HL-60 (cell line): ENCODE measurements around the gene RNASE13. TPM values are rescaled to one million over a fixed set of nuclear protein-coding genes. Genes with fewer than 3 reads are reported as not detected.
A peak's percentile ranks its signal among the peaks of the same experiment; 100 is the strongest.
"Not testable (repeated sequence)": the region's sequence is repeated elsewhere in the genome, so short reads cannot be mapped to it uniquely, and the experiment has no call there.

Source experiments
- DNase-seq, 2 experiments: peaks; one replicate each; pipeline ENCODE4 v3.0.0-alpha.2; 2010 to 2020; ENCODE audit warnings: low read depth in 1 of 2, low spot score in 1 of 2
- H3K27ac ChIP-seq: fragments of 250-450 bp; sonication (Bioruptor Pico); replicated peaks from 2 replicates; pipeline ENCODE4 v1.5.1; 2020; ENCODE audit warnings: mild to moderate bottlenecking, moderate library complexity
- H3K27me3 ChIP-seq: fragments of 250-450 bp; sonication (Bioruptor Pico); 2 replicates; pipeline ENCODE4 v1.5.1; 2021; ENCODE audit warnings: mild to moderate bottlenecking, moderate library complexity; ENCODE audit not compliant: insufficient read depth, poor library complexity, severe bottlenecking
- H3K4me3 ChIP-seq: replicated peaks from 2 replicates; pipeline ENCODE4 v1.5.1; 2011; ENCODE audit warnings: mild to moderate bottlenecking, control low read depth, low read length; ENCODE audit not compliant: insufficient read depth
- CTCF ChIP-seq: IDR thresholded peaks from one replicate; pipeline ENCODE4 v1.5.1; 2011; ENCODE audit warnings: low read length, control low read depth, inconsistent platforms; ENCODE audit not compliant: insufficient read depth
- GABPA ChIP-seq: IDR thresholded peaks from 2 replicates; pipeline ENCODE4 v1.6.1; 2012; ENCODE audit warnings: low read depth
- POLR2AphosphoS5 ChIP-seq: IDR thresholded peaks from 2 replicates; pipeline ENCODE4 v1.6.1; 2012; ENCODE audit warnings: low read depth
- REST ChIP-seq: IDR thresholded peaks from 2 replicates; pipeline ENCODE4 v1.6.1; 2012; ENCODE audit warnings: low read depth; ENCODE audit not compliant: insufficient replicate concordance
- SPI1 ChIP-seq: IDR thresholded peaks from 2 replicates; pipeline ENCODE4 v1.6.1; 2012; ENCODE audit warnings: low read depth, mild to moderate bottlenecking, borderline replicate concordance
- microRNA-seq: library from miRNA; unstranded; fragments of <30 nt; microRNA quantifications from one replicate; pipeline ENCODE4, GENCODE V29; 2018

Gene RNASE13

GRCh38 chr14:20986811-20987210 is 47.8 kb downstream of the RNASE13 start:
- no peak overlapping the region for H3K27ac ChIP-seq
- no peaks in the 10 kb centered on the region for H3K27me3 ChIP-seq
- peak in 1 of 2 experiments; percentile 75 for DNase-seq
- TF ChIP-seq REST = no peak
- TF ChIP-seq POLR2AphosphoS5 = no peak
- TF ChIP-seq CTCF = no peak
- TF ChIP-seq GABPA = no peak
- TF ChIP-seq SPI1 = no peak
- no peak overlapping the region for H3K4me3 ChIP-seq

GRCh38 chr14:20985650-20986049 is 49.0 kb downstream of the RNASE13 start:
- peak; percentile 66; the same call in 1 of the 2 replicates for TF ChIP-seq SPI1
- not testable (repeated sequence) for H3K27me3 ChIP-seq, H3K4me3 ChIP-seq
- peak overlapping the region; percentile 14; the same call in 1 of the 2 replicates for H3K27ac ChIP-seq
- DNase-seq = peak; percentile 14 to 43

Small RNA genes lying within 50 kb of the gene (microRNA-seq; reads per million reads assigned to microRNA genes)
- not detected for gene MIR6717
